Nasal cavity respiratory epithelium epithelial cell of viscerocranial mucosa (primary cell): Measurements from ENCODE around the gene MYBL2. TPM values are rescaled to one million over a fixed set of nuclear protein-coding genes. Genes with fewer than 3 reads are reported as not detected.

Experiments used
- total RNA-seq: library from RNA; depleted of rRNA; stranded (reverse); fragments of >200 nt; gene quantifications from 2 replicates; pipeline ENCODE4 v1.2.3, GENCODE V29; 2014

MYBL2 gene
- total RNA-seq, result 0.07 and 0.34 TPM in 2 replicates

GRCh38 chr20:43666376-43667328 is at the start of gene MYBL2:
MYBL2 (plus strand) TSS chr20:43667114; CDS start chr20:43667284, 170 bp downstream.

GRCh38 chr20:43726811-43727338 is 60.0 kb downstream of the MYBL2 start, which contains the start of gene GTSF1L:
GTSF1L (minus strand) TSS chr20:43727002; CDS start chr20:43726694, 308 bp downstream.

Other genes with a start within 250 kb of the MYBL2 start
- gene SRSF6, start 209.2 kb upstream of the MYBL2 start, total RNA-seq, result 39.3 and 58.4 TPM in 2 replicates
- gene L3MBTL1, start 159.4 kb upstream of the MYBL2 start, total RNA-seq, result 3.1 and 7.0 TPM in 2 replicates
- gene SGK2, start 108.1 kb upstream of the MYBL2 start, total RNA-seq, result under 0.01 and 0.93 TPM in 2 replicates
- gene IFT52, start 76.2 kb upstream of the MYBL2 start, total RNA-seq, result 19.1 and 22.6 TPM in 2 replicates
- gene GTSF1L, start 59.9 kb downstream of the MYBL2 start, total RNA-seq, result not detected in 2 replicates
- gene TOX2, start 247.7 kb downstream of the MYBL2 start, total RNA-seq, result under 0.01 and 0.28 TPM in 2 replicates